ENCODE data around the gene PTOV1.
A peak's percentile ranks its signal among the peaks of the same experiment; 100 is the strongest.

Gene PTOV1

GRCh38 chr19:49840321-49840720 is 10.6 kb upstream of the PTOV1 start:
- Histone ChIP-seq H3K27ac (no peak overlapping the region), H2AFZ (ENCODE audit: low read depth) (no peak overlapping the region), H4K20me1 (ENCODE audit: insufficient read depth) (no peaks in the 10 kb centered on the region), H3K4me3 (IDR thresholded peaks at IDR 0.05; ENCODE audit: insufficient read depth, low read depth, low read length) (no peak overlapping the region), H3K79me2 (ENCODE audit: insufficient read depth, low read depth) (no peaks in the 10 kb centered on the region), H3K36me3 (ENCODE audit: insufficient read depth) (no peaks in the 10 kb centered on the region; the same call in 1 of the 2 replicates), H3K9ac (no peak overlapping the region), H3K4me2 (no peak overlapping the region), H3K4me1 (ENCODE audit: low read depth, poor library complexity, severe bottlenecking) (peaks cover 16% of the 10 kb centered on the region), H3K27me3 (ENCODE audit: insufficient read depth, low read depth) (no peaks in the 10 kb centered on the region)
- no peak for TF ChIP-seq CTCF (conservative IDR thresholded peaks at IDR 0.05; ENCODE audit: low read depth, low read length)

- H3K4me1 ChIP-seq (ENCODE audit: low read depth, poor library complexity, severe bottlenecking): peaks cover 21% of the 10 kb centered on the region
- no peak overlapping the region for H3K9ac ChIP-seq
Observed at GRCh38 chr19:49840736-49841249, 10.2 kb upstream of the PTOV1 start.

GRCh38 chr19:49843265-49843664 is 7.7 kb upstream of the PTOV1 start:
- Histone ChIP-seq H3K4me3 (IDR thresholded peaks at IDR 0.05; ENCODE audit: insufficient read depth, low read depth, low read length) (no peak overlapping the region), H3K9ac (no peak overlapping the region), H3K4me1 (ENCODE audit: low read depth, poor library complexity, severe bottlenecking) (peaks cover 42% of the 10 kb centered on the region), H3K27ac (no peak overlapping the region), H4K20me1 (ENCODE audit: insufficient read depth) (no peaks in the 10 kb centered on the region), H2AFZ (ENCODE audit: low read depth) (no peak overlapping the region), H3K27me3 (ENCODE audit: insufficient read depth, low read depth) (no peaks in the 10 kb centered on the region), H3K36me3 (ENCODE audit: insufficient read depth) (no peaks in the 10 kb centered on the region), H3K79me2 (ENCODE audit: insufficient read depth, low read depth) (no peaks in the 10 kb centered on the region), H3K4me2 (no peak overlapping the region)
- no peak for TF ChIP-seq CTCF (conservative IDR thresholded peaks at IDR 0.05; ENCODE audit: low read depth, low read length)

More at GRCh38 chr19:49840736-49841249, 10.2 kb upstream of the PTOV1 start:
- Histone ChIP-seq H3K79me2 (ENCODE audit: insufficient read depth, low read depth) (no peaks in the 10 kb centered on the region), H3K27ac (no peak overlapping the region), H4K20me1 (ENCODE audit: insufficient read depth) (no peaks in the 10 kb centered on the region), H3K4me3 (IDR thresholded peaks at IDR 0.05; ENCODE audit: insufficient read depth, low read depth, low read length) (no peak overlapping the region), H3K36me3 (ENCODE audit: insufficient read depth) (no peaks in the 10 kb centered on the region; the same call in 1 of the 2 replicates), H2AFZ (ENCODE audit: low read depth) (no peak overlapping the region), H3K27me3 (ENCODE audit: insufficient read depth, low read depth) (no peaks in the 10 kb centered on the region), H3K4me2 (no peak overlapping the region)
- no peak for TF ChIP-seq CTCF (conservative IDR thresholded peaks at IDR 0.05; ENCODE audit: low read depth, low read length)

GRCh38 chr19:49844138-49845095 is 6.5 kb upstream of the PTOV1 start:
- Histone ChIP-seq H3K27ac (peak overlapping the region; percentile 48), H3K9ac (no peak overlapping the region), H3K27me3 (ENCODE audit: insufficient read depth, low read depth) (no peaks in the 10 kb centered on the region), H3K36me3 (ENCODE audit: insufficient read depth) (no peaks in the 10 kb centered on the region), H3K4me1 (ENCODE audit: low read depth, poor library complexity, severe bottlenecking) (peaks cover 53% of the 10 kb centered on the region), H2AFZ (ENCODE audit: low read depth) (no peak overlapping the region), H4K20me1 (ENCODE audit: insufficient read depth) (no peaks in the 10 kb centered on the region), H3K4me2 (peak overlapping the region; percentile 53), H3K79me2 (ENCODE audit: insufficient read depth, low read depth) (no peaks in the 10 kb centered on the region), H3K4me3 (IDR thresholded peaks at IDR 0.05; ENCODE audit: insufficient read depth, low read depth, low read length) (no peak overlapping the region)
- TF ChIP-seq CTCF (conservative IDR thresholded peaks at IDR 0.05; ENCODE audit: low read depth, low read length): no peak
